Brain pericyte (primary cell): ENCODE measurements around the gene COL8A1.
A peak's percentile ranks its signal among the peaks of the same experiment; 100 is the strongest.
"Not testable (repeated sequence)": the region's sequence is repeated elsewhere in the genome, so short reads cannot be mapped to it uniquely, and the experiment has no call there.

Source experiments
- DNase-seq: peaks from one replicate; pipeline ENCODE4 v3.0.0-alpha.2; 2012; ENCODE audit warnings: low read depth, low spot score

Gene COL8A1

GRCh38 chr3:99708207-99708745 lies 69.9 kb downstream of the COL8A1 start:
- DNase-seq = no peak

GRCh38 chr3:99709686-99710085 lies 71.3 kb downstream of the COL8A1 start:
- DNase-seq = no peak

- no peak for DNase-seq
Measured at GRCh38 chr3:99710094-99710493, 71.7 kb downstream of the COL8A1 start.

GRCh38 chr3:99711351-99711750 lies 73.0 kb downstream of the COL8A1 start:
- DNase-seq = no peak

GRCh38 chr3:99712291-99712954 lies 74.0 kb downstream of the COL8A1 start:
- DNase-seq = no peak

GRCh38 chr3:99713440-99713839 lies 75.0 kb downstream of the COL8A1 start:
- no peak for DNase-seq

GRCh38 chr3:99714146-99714545 lies 75.8 kb downstream of the COL8A1 start:
- DNase-seq = peak; percentile 50

- no peak for DNase-seq
Measured at GRCh38 chr3:99714575-99714974, 76.2 kb downstream of the COL8A1 start.

- DNase-seq = no peak
Measured at GRCh38 chr3:99716463-99716995, 78.1 kb downstream of the COL8A1 start.

GRCh38 chr3:99720985-99721632 lies 82.7 kb downstream of the COL8A1 start:
- DNase-seq = no peak

GRCh38 chr3:99721633-99722007 lies 83.2 kb downstream of the COL8A1 start:
- no peak for DNase-seq

GRCh38 chr3:99724276-99724675 lies 85.9 kb downstream of the COL8A1 start:
- DNase-seq = no peak

- no peak for DNase-seq
Measured at GRCh38 chr3:99730870-99731269, 92.5 kb downstream of the COL8A1 start.

GRCh38 chr3:99731499-99731898 lies 93.1 kb downstream of the COL8A1 start:
- DNase-seq = no peak

- DNase-seq = not testable (repeated sequence)
Measured at GRCh38 chr3:99740371-99740770, 102.0 kb downstream of the COL8A1 start.

GRCh38 chr3:99741588-99741987 lies 103.2 kb downstream of the COL8A1 start:
- DNase-seq = no peak

GRCh38 chr3:99747915-99748314 lies 109.5 kb downstream of the COL8A1 start:
- DNase-seq = no peak

- DNase-seq = no peak
Measured at GRCh38 chr3:99751649-99752048, 113.3 kb downstream of the COL8A1 start.

GRCh38 chr3:99753268-99753975 lies 115.0 kb downstream of the COL8A1 start:
- peak; percentile 40 for DNase-seq

- no peak for DNase-seq
Measured at GRCh38 chr3:99755831-99756230, 117.4 kb downstream of the COL8A1 start.

- DNase-seq = no peak
Measured at GRCh38 chr3:99757966-99758365, 119.6 kb downstream of the COL8A1 start.

GRCh38 chr3:99758502-99759177 lies 120.2 kb downstream of the COL8A1 start:
- no peak for DNase-seq
